ENCODE measurements around the gene KDM5A.
"Not testable (repeated sequence)": the region's sequence is repeated elsewhere in the genome, so short reads cannot be mapped to it uniquely, and the experiment has no call there.

GRCh38 chr12:370739-371485 lies 18.2 kb downstream of the KDM5A start:
- not testable (repeated sequence) for TF ChIP-seq SUZ12 (IDR thresholded peaks at IDR 0.05; ENCODE audit: extremely low read depth, insufficient read depth, insufficient read length); ZNF274 (IDR thresholded peaks at IDR 0.05; ENCODE audit: low read depth, low read length); YY1 (IDR thresholded peaks at IDR 0.05; ENCODE audit: insufficient read depth, insufficient read length)

Data from NT2/D1 (cell line).